Measurements from ENCODE around the gene PMPCB. TPM values are rescaled to one million over a fixed set of nuclear protein-coding genes. Genes with fewer than 3 reads are reported as not detected.

The PMPCB gene
- polyA plus RNA-seq, 1 experiment = 44.3 TPM

- TF ChIP-seq CTCF (IDR thresholded peaks at IDR 0.05; ENCODE audit: insufficient read depth, low read depth, low read length) = no peak
- no peaks in the 10 kb centered on the region for H3K36me3 ChIP-seq (ENCODE audit: control insufficient read depth, insufficient read depth, low read length)
- no peaks in the 10 kb centered on the region for H3K27me3 ChIP-seq (ENCODE audit: control insufficient read depth, insufficient read depth, low read length)
- ChIA-PET CTCF (no interaction called here), POLR2A (no interaction called here)
- no peak for DNase-seq (ENCODE audit: low read depth)
- no peak overlapping the region for H3K4me3 ChIP-seq (ENCODE audit: low read depth, low read length)
Observed at GRCh38 chr7:103292122-103292521, 5.1 kb upstream of the PMPCB start.

- POLR2A ChIA-PET = no interaction called here
- H3K4me3 ChIP-seq (ENCODE audit: low read depth, low read length) = no peak overlapping the region
- CTCF ChIA-PET = no interaction called here
Observed at GRCh38 chr7:103293526-103293925, 3.7 kb upstream of the PMPCB start.

GRCh38 chr7:103297837-103298179 is 573 bp downstream of the PMPCB start:
- Histone ChIP-seq H3K4me3 (ENCODE audit: low read depth, low read length) (peak overlapping the region; percentile 59), H3K36me3 (ENCODE audit: control insufficient read depth, insufficient read depth, low read length) (no peaks in the 10 kb centered on the region; the same call in 1 of the 2 replicates), H3K27me3 (ENCODE audit: control insufficient read depth, insufficient read depth, low read length) (no peaks in the 10 kb centered on the region)
- no peak for TF ChIP-seq CTCF (IDR thresholded peaks at IDR 0.05; ENCODE audit: insufficient read depth, low read depth, low read length)
- ChIA-PET CTCF (interaction anchor here (0.6 to 1.5 kb wide), 4 partner anchors 9 to 50 kb away, joined by 3 to 5 read pairs (median 4); partner anchors contain the start of gene PSMC2), POLR2A (no interaction called here)
- no peak for DNase-seq (ENCODE audit: low read depth)

More at GRCh38 chr7:103293526-103293925, 3.7 kb upstream of the PMPCB start:
- no peak for TF ChIP-seq CTCF (IDR thresholded peaks at IDR 0.05; ENCODE audit: insufficient read depth, low read depth, low read length)
- H3K36me3 ChIP-seq (ENCODE audit: control insufficient read depth, insufficient read depth, low read length) = no peaks in the 10 kb centered on the region
- no peaks in the 10 kb centered on the region for H3K27me3 ChIP-seq (ENCODE audit: control insufficient read depth, insufficient read depth, low read length)
- DNase-seq (ENCODE audit: low read depth) = no peak

GRCh38 chr7:103299660-103300059 is 2.4 kb downstream of the PMPCB start:
- H3K36me3 ChIP-seq (ENCODE audit: control insufficient read depth, insufficient read depth, low read length) = peaks cover 1% of the 10 kb centered on the region
- TF ChIP-seq CTCF (IDR thresholded peaks at IDR 0.05; ENCODE audit: insufficient read depth, low read depth, low read length) = no peak
- no peak for DNase-seq (ENCODE audit: low read depth)
- ChIA-PET CTCF (interaction anchor here (1.3 kb wide), 1 partner anchor 19 kb away, joined by 9 read pairs; no protein-coding TSS in a partner anchor), POLR2A (no interaction called here)
- no peaks in the 10 kb centered on the region for H3K27me3 ChIP-seq (ENCODE audit: control insufficient read depth, insufficient read depth, low read length)
- no peak overlapping the region for H3K4me3 ChIP-seq (ENCODE audit: low read depth, low read length)

- DNase-seq (ENCODE audit: low read depth) = no peak
- peaks cover 1% of the 10 kb centered on the region for H3K36me3 ChIP-seq (ENCODE audit: control insufficient read depth, insufficient read depth, low read length)
- no peak overlapping the region for H3K4me3 ChIP-seq (ENCODE audit: low read depth, low read length)
- POLR2A ChIA-PET = interaction anchor here (0.6 kb wide), 1 partner anchor 10 kb away, joined by 3 read pairs; no protein-coding TSS in a partner anchor
- no peaks in the 10 kb centered on the region for H3K27me3 ChIP-seq (ENCODE audit: control insufficient read depth, insufficient read depth, low read length)
- CTCF ChIA-PET = no interaction called here
- no peak for TF ChIP-seq CTCF (IDR thresholded peaks at IDR 0.05; ENCODE audit: insufficient read depth, low read depth, low read length)
Observed at GRCh38 chr7:103301441-103301840, 4.2 kb downstream of the PMPCB start.

Data from BJ (cell line).